Measurements from ENCODE around the gene OR52K1.
"Not testable (repeated sequence)": the region's sequence is repeated elsewhere in the genome, so short reads cannot be mapped to it uniquely, and the experiment has no call there.

Gene OR52K1

GRCh38 chr11:4482445-4482844 is at the start of gene OR52K1:
Gene OR52K1, plus strand, starts transcription at chr11:4482646. Its CDS starts 6,255 bp downstream, at chr11:4488901.
- no peak for DNase-seq

DNA sequence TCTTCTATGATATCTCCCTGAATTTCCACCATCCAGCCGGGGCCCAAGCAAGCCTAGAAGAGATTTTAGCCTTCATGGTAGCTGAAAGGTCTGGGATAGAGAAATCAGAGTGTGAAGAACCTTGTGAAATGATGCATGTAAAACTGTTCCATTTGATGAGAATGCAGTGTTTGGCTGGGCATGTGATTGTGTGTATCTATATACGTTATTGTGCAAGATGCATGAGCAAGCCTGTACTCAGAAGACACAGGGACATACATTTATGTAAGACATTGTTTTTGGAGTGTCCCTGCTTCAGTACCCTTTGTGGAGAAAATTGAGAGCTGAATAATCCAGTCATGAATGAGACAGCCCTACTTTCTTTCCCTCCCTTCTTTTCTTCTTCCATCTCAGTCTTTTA is 48.6 kb upstream of the OR52K1 start:
- no peak for DNase-seq

DNA sequence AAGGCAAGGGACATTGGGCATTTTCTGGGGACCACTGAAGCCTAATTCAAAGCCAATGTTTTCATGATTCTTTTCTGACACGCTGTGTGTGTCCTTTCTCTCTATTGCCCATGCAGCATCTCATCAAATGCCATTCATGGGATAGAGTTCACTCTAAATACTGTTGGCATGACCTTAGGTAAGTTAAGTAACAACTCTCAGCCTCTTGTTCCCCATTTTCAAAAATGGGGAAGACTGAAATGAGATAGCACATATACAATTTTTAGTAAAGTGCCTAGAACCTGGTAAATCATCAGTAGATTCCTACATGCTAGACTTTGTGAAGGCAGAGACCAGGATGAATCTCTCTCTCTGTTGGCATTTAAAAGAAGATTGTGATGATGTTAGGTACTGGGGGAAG is 46.0 kb upstream of the OR52K1 start:
- DNase-seq, result no peak

- no peak for DNase-seq
Observed at GRCh38 chr11:4441515-4441914, 40.9 kb upstream of the OR52K1 start.

GRCh38 chr11:4443232-4443891 is 39.1 kb upstream of the OR52K1 start:
- no peak for DNase-seq

- DNase-seq, result no peak
Observed at GRCh38 chr11:4448995-4449394, 33.5 kb upstream of the OR52K1 start, which contains the start of gene OR52K2. Gene OR52K2, plus strand, starts transcription at chr11:4449295. Its CDS starts 45 bp downstream, at chr11:4449340.

DNA sequence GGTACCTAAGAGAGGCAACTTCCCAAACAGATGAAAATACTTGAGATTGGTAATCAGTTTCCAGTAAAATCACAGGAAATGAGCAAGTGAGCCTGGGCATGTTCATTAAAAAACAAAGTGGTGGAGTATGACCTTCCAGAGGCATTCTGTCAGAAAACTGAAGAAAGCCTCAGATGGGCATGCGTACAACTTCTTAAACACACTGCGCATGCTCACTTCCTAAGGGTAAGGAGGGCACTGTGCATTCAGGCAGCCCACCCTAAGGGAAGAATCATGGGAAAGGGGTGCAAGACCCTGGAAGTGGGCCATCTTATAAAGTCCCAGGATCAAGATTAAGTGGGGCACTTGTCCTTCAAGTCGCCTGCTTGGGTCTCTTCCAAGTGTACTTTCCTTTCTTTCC is 29.3 kb upstream of the OR52K1 start:
- no peak for DNase-seq

- DNase-seq, result peak; percentile 2
Observed at GRCh38 chr11:4454021-4454420, 28.4 kb upstream of the OR52K1 start.

- no peak for DNase-seq
Observed at GRCh38 chr11:4455419-4455818, 27.0 kb upstream of the OR52K1 start.

DNA sequence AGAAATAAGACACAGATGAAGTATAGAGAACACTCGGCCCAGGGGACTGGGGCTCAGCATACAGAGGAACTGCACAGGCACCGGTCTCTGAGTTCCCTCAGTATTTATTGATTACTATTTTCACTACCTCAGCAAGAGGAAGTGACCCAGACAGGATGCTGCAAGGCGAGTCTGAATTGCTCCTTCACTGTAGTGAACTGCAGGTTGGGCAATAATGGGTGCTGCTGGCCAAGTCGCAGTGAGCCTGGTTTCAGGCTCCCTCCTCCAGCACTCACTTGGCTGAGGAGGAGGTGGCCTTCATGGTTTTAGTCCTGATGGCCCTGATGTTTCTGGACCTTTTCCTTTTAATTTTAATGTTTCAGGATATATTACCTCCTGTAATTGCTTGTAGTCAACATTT is 22.9 kb upstream of the OR52K1 start:
- no peak for DNase-seq

DNA sequence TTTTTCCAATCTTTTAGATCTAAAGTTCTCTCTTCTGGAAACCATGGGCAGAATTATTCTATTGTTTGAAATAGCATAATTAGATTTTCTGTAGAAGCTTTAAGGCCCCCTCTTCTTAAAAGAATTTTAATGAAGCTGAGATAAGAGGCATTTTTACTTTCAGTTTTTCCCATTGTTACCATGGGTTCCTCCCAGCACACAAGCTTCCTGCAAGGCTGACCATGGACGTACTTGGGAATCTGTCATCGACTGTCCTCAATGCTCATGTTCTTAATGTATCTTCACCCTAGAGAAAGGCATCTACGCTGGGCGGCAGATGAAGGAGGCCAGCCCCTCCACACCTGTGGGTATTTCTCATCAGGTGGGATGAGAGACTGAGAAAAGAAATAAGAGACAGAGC is 22.3 kb upstream of the OR52K1 start:
- no peak for DNase-seq

DNA sequence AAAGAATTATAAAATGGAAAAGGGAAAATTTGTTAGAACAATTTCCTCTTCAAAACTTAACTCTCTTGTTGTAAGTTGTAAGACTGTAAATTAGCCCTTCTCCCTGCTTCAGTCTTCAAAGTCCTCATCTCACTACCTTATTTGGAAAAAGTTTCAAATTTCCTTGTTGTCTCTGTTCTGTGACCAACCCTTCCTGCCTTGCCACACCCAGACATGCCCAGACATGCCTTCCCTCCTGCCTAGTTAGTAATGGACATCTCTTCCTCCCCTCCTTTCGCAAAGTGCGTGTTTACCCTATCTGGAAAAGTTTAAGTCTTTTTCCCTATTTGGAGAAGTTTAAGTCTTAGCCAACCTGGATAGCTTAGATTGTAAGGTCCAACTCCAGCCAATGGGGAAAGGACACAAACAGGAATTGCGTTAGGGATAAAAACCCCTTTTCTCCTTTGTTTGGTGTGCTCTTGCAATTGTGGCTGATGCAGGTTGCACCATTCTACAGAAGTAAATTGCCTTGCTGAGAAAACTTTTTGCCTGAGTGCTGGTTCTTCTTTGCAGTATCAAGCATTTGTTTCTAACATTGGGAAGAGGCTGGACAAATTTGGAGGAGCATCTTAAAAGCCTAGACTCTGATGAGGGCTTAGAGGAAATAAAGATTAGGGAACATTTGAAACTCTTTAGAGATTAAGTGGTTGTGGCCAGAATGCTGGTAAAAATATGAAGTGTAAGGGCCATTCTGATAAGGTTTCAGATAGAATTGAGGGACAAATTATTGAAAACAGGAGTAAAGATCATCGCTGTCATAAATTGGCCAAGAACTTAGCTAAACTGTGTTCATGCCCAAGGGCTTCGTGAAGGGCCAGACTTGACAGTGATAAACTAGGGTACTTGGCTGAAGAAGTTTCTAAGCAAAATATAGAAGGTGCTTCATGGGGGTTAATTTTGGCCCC is 18.0 kb upstream of the OR52K1 start:
- DNase-seq, result peak; percentile 31

GRCh38 chr11:4465407-4465806 is 17.0 kb upstream of the OR52K1 start:
- DNase-seq, result no peak

GRCh38 chr11:4466131-4466870 is 16.1 kb upstream of the OR52K1 start:
- DNase-seq, result no peak

- no peak for DNase-seq
Observed at GRCh38 chr11:4466871-4467442, 15.5 kb upstream of the OR52K1 start.

- no peak for DNase-seq
Observed at GRCh38 chr11:4467811-4468606, 14.4 kb upstream of the OR52K1 start.

DNA sequence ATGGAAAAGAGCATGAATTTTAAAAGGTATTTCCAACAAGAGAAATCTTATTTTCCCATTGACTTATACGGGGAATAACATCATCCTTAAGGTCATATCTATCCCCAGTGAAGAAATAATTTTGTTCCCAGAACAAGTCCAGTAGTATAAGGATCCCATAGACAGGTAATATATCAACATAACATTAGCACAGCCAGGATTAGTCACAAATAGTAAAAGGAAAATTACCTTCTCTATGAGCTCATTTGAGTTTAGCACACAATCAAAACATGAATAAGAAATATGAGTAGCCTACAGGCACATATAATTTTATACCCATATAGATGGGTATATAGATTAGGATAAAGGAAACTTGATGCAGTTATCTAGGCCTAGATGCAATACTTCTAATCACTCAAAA is 2.8 kb upstream of the OR52K1 start:
- DNase-seq, result no peak

- peak; percentile 45 for DNase-seq
Observed at GRCh38 chr11:4480577-4481239, 1.7 kb upstream of the OR52K1 start.

DNA sequence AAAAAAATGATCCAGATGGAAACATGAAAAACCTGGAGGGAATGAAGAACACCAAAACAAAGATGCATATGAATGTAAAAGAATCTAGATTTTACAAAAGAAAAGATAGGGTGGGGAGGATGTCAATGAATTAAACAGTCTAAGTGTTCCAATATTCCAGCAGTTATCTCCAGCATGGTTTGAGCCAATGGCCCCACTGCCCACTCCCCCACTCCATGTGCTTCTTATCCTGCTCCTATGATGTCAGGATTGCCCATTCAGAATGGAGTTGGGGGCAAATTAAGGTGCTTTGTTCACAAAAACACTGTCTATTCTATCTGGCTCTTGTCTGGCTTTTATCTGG is 1.2 kb upstream of the OR52K1 start:
- DNase-seq, result no peak

- no peak for DNase-seq
Observed at GRCh38 chr11:4484310-4484709, 1.9 kb downstream of the OR52K1 start.

- not testable (repeated sequence) for DNase-seq
Observed at GRCh38 chr11:4491405-4491804, 9.0 kb downstream of the OR52K1 start.

All from EL (cell line).